Esophagus (tissue), 2 donors: ENCODE results near the gene CCDC149. TPM values are rescaled to one million over a fixed set of nuclear protein-coding genes. Genes with fewer than 3 reads are reported as not detected.
A peak's percentile ranks its signal among the peaks of the same experiment; 100 is the strongest.

Experiments used
- H3K27ac ChIP-seq, 2 donors: one replicate each; pipeline ENCODE4 v1.5.1; 2013; ENCODE audit warnings: low read depth in 2 of 2, mild to moderate bottlenecking in 2 of 2, inconsistent platforms in 1 of 2, low read length in 1 of 2, moderate library complexity in 1 of 2
- H3K27me3 ChIP-seq, 2 donors: one replicate each; pipeline ENCODE4 v1.6.1; 2013; ENCODE audit warnings: low read length in 2 of 2, control low read depth in 1 of 2, mild to moderate bottlenecking in 1 of 2; ENCODE audit not compliant: insufficient read depth in 2 of 2, control insufficient read depth in 1 of 2
- H3K36me3 ChIP-seq, 2 donors: one replicate each; pipeline ENCODE4 v1.6.1; 2013; ENCODE audit warnings: low read length in 1 of 2; ENCODE audit not compliant: control insufficient read depth in 2 of 2, insufficient read depth in 2 of 2
- H3K4me1 ChIP-seq, 2 donors: one replicate each; pipeline ENCODE4 v1.6.1; 2013; ENCODE audit warnings: low read length in 1 of 2; ENCODE audit not compliant: control insufficient read depth in 2 of 2, insufficient read depth in 2 of 2
- H3K4me3 ChIP-seq, 2 donors: one replicate each; pipeline ENCODE4 v1.5.1; 2013; ENCODE audit warnings: low read length in 2 of 2, mild to moderate bottlenecking in 2 of 2, low read depth in 1 of 2, moderate library complexity in 1 of 2
- H3K9me3 ChIP-seq, 2 donors: one replicate each; pipeline ENCODE4 v1.6.1; 2013; ENCODE audit warnings: mild to moderate bottlenecking in 2 of 2, low read depth in 1 of 2, low read length in 1 of 2, moderate library complexity in 1 of 2; ENCODE audit not compliant: control insufficient read depth in 2 of 2, insufficient read depth in 1 of 2
- WGBS, 2 donors: extraction: QIAGEN DNeasy Blood & Tissue Kit; methylation state at CpG; one replicate each; pipeline ENCODE4 v1.1.7; 2013; 5-methylcytosine and 5-hydroxymethylcytosine counted together
- polyA plus RNA-seq, 2 donors: library from polyadenylated mRNA; stranded (reverse); fragments of 200-250 nt; gene quantifications; one replicate each; pipeline ENCODE4 v1.2.3, GENCODE V29; 2013
- donor health status: healthy with polysubstance abuse.
- donor health status: Bipolar disorder and iron deficiency.

The CCDC149 gene
- polyA plus RNA-seq, 2 donors: 1.9 to 2.4 TPM

DNA sequence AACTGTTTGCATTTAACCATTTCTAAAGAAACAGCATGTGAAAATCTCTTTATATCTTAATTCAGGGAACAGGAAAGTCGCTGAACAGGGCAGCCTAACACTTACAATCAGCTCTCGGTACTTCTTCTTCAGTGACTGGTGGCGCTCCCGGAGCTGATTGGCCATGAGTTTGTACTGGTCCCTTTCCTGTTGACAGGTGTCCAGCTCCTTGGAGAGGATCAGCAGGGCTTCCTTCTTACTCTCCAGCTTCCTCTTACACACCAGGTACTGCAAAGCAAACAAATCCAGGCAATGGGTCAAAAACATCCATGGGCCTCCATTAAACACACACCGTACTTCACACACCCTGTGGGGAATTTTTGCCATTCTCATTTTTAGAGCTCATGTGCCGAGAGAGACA lies 36.4 kb downstream of the CCDC149 start:
- peaks cover 0 to 7% of the 10 kb centered on the region in 2 donors for H3K36me3 ChIP-seq
- H3K27me3 ChIP-seq: no peaks in the 10 kb centered on the region
- no peaks in the 10 kb centered on the region for H3K4me1 ChIP-seq
- no peak overlapping the region for H3K4me3 ChIP-seq
- H3K27ac ChIP-seq: no peak overlapping the region
- WGBS, 2 donors: 85 to 91% methylated on average over 6 of the region's 6 CpGs
- H3K9me3 ChIP-seq: no peaks in the 10 kb centered on the region

DNA sequence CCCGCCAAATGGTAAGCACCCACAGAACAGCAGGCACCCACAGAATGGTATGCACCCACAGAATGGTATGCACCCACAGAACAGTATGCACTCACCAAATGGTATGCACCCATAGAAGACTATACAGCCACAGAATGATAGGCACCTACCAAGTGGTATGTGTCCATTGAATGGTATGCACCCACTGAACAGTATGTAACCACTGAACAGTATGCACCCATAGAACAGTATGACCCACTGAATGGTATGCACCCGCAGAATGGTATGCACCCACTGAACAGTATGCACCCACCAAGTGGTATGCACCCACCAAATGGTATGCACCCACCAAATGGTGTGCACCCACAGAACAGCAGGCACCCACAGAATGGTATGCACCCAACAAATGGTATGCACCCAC lies 40.1 kb downstream of the CCDC149 start:
- WGBS, 2 donors: 89 to 94% methylated on average over 2 of the region's 2 CpGs
- no peak overlapping the region for H3K27ac ChIP-seq
- no peaks in the 10 kb centered on the region for H3K27me3 ChIP-seq
- no peak overlapping the region for H3K4me3 ChIP-seq
- no peaks in the 10 kb centered on the region for H3K4me1 ChIP-seq
- H3K36me3 ChIP-seq: peaks cover 2 to 7% of the 10 kb centered on the region in 2 donors
- no peaks in the 10 kb centered on the region for H3K9me3 ChIP-seq

DNA sequence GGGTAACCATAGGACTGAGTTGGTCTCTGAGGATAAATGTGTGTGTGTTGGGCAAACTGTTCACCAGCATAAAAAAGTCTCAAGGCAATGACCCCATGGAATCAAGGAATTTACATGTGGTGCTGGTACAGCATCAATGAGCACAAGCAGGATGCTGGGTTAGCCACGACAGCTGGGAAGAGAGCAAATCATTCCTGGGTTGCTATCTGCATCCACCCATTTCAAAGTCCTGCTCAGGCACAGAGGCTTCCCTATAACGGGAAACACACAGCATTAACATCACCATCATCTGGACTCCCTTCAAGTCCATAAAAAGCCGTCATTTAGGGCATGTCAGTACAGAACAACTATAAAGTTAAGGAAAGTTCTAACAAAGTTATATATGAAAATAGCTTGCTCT lies 41.6 kb downstream of the CCDC149 start:
- Histone ChIP-seq H3K36me3 (peaks cover 5 to 7% of the 10 kb centered on the region in 2 donors), H3K4me1 (no peaks in the 10 kb centered on the region), H3K4me3 (no peak overlapping the region), H3K27me3 (no peaks in the 10 kb centered on the region), H3K27ac (no peak overlapping the region), H3K9me3 (no peaks in the 10 kb centered on the region)
- 65 to 73% methylated on average over 3 of the region's 3 CpGs for WGBS, 2 donors

DNA sequence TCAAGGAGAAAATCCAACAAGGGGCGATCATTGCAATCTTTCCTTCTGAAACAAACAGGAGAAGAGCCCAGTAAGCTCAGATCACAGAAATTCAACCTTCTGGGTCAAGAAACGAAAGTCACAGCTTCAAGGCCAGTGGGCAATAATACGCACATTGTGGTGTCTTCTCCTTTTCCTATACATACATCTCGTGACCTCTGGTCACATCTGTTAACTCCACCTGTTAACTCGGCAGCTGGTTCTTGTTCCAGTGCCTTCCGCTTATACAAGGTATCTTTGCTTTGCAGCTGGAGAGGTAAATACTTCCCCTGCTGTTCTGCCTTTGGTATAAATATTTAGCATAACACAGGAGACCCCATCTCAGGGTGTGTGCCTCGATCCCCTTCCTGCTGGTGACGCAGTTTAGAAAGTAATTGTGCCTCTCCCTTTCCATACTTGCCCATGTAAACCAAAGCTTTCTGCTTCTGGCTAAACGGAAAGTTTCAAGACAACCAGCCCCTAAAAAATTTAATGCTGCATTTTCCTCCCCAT lies 45.0 kb downstream of the CCDC149 start:
- no peaks in the 10 kb centered on the region for H3K27me3 ChIP-seq
- peaks cover 2 to 5% of the 10 kb centered on the region in 2 donors for H3K36me3 ChIP-seq
- peaks cover 2% of the 10 kb centered on the region in 2 donors for H3K9me3 ChIP-seq
- H3K27ac ChIP-seq: no peak overlapping the region
- H3K4me3 ChIP-seq: no peak overlapping the region
- H3K4me1 ChIP-seq: no peaks in the 10 kb centered on the region
- 89 to 90% methylated on average over 9 of the region's 9 CpGs for WGBS, 2 donors

DNA sequence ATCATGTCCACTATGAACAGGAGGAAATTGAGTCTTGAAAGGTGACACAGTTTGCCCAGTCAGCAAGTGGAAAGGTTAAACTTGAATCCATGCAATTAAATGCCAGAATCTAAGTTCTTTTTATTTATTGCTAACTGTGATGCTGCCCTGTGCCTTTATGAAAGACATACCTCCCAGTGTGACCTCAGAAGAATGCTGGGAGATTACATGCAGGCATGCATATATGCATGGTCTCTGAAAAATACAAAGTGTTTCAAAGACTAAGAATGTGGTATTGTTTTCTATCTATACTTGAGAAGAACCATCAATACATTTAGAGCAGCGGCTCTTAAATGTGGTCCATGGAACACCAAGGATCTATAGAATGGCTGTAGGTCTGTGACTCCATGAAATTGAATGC lies 45.6 kb downstream of the CCDC149 start:
- Histone ChIP-seq H3K27me3 (no peaks in the 10 kb centered on the region), H3K36me3 (peaks cover 0 to 5% of the 10 kb centered on the region in 2 donors)
- WGBS, 2 donors: 95 to 99% methylated on average over 1 of the region's 1 CpG

DNA sequence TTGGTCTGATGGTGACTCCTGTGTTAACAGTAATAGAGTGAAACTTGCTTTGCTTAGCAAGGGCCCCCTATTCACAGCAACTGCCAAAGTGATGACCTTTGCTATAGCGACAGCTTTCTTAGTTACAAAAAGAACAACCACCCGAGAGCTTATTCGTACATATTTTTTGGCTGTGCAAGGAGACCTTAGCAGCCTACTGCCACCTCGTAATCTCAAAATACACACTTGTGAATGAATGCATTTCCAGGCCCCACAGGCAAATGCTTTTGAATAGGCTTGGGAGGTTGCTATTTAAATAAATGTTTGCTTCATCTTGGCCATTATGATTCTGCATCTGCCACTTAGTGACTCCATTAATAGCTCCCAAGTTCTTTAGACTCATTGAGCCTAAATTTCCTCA lies 47.4 kb downstream of the CCDC149 start:
- WGBS, 2 donors: 87 to 91% methylated on average over 4 of the region's 4 CpGs
- Histone ChIP-seq H3K9me3 (peaks cover 2 to 4% of the 10 kb centered on the region in 2 donors), H3K36me3 (peaks cover 0 to 5% of the 10 kb centered on the region in 2 donors), H3K4me3 (no peak overlapping the region), H3K27ac (no peak overlapping the region), H3K4me1 (no peaks in the 10 kb centered on the region), H3K27me3 (no peaks in the 10 kb centered on the region)

More for the DNA sequence above, 45.6 kb downstream of the CCDC149 start:
- Histone ChIP-seq H3K4me3 (no peak overlapping the region), H3K9me3 (peaks cover 2% of the 10 kb centered on the region in 2 donors), H3K4me1 (no peaks in the 10 kb centered on the region), H3K27ac (no peak overlapping the region)

DNA sequence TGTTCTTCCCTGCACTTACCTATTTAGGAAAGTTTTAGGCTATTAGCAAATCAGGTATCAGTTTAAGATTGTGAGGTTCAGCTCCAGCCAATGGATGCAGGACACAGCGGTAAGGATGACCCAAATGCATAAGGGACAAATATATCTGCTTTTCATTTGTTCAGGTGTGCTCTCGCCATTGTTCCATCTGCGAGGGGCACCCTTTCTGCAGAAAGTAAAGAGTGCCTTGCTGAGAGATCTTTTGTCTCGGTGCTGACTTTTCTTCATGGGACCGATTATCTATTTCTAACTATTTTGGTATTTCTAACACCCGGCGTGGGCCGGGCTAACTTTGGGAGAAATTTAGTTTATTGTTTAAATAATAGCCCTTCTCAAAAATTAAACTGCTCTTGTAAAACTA lies 49.0 kb downstream of the CCDC149 start:
- WGBS, 2 donors: 97 to 98% methylated on average over 8 of the region's 8 CpGs
- peaks cover 2 to 4% of the 10 kb centered on the region in 2 donors for H3K9me3 ChIP-seq
- H3K4me1 ChIP-seq: no peaks in the 10 kb centered on the region
- no peaks in the 10 kb centered on the region for H3K27me3 ChIP-seq
- H3K4me3 ChIP-seq: no peak overlapping the region
- peaks cover 0 to 5% of the 10 kb centered on the region in 2 donors for H3K36me3 ChIP-seq
- H3K27ac ChIP-seq: no peak overlapping the region

DNA sequence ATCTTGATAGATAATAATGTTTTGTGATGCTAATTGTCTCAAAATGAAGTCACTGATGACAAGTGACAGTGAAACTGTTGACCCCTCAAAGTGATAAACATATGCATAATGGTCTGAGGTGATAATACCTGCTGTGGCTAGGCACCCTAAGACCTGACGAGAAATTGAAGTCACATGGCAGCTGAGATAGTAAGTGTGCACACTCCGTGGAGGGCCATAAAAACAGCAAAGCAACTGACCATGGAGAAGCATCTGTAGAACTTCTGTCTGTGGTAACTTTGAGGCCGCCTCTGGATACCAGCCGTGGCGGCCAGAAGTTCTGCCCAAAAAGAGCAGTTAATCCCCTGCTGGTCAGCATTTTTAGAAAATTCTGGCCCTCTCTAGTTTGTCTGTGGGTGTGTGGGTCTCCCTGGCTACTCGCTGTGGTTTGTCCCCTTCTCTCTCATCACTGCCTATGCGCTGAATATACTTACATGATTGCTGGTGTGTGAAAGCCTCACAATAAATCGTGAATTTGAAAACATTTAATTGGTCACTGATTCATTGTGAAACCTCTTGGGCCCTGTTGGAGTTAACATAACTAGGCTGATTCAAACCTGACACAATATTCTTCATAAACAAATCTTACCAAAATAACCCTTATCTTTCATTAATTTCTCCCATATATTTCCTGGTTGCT lies 50.6 kb downstream of the CCDC149 start:
- no peaks in the 10 kb centered on the region for H3K4me1 ChIP-seq
- WGBS, 2 donors: 94 to 95% methylated on average over 8 of the region's 8 CpGs
- H3K36me3 ChIP-seq: peaks cover 0 to 1% of the 10 kb centered on the region in 2 donors
- H3K4me3 ChIP-seq: no peak overlapping the region
- H3K27me3 ChIP-seq: no peaks in the 10 kb centered on the region
- no peak overlapping the region for H3K27ac ChIP-seq
- H3K9me3 ChIP-seq: peaks cover 2 to 4% of the 10 kb centered on the region in 2 donors

DNA sequence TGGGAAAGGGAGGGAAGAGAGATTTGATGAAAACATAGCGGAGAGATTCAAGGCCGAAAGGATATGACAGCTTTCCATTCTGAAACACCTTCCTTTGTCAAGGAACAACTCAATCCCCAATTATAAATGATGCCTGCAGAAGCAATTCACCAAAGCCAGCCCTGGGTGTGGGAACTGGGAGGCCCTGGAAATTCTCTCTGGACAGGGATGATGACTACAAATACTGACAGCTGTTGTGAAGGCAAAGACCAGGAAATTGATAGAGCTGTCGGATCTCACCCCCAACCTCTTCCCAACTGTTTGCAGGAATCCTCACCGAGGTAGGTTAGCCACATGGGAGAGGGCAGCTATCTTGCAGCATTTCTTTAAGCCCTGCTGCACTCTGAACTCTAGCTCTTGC lies 54.3 kb downstream of the CCDC149 start:
- H3K4me3 ChIP-seq: no peak overlapping the region
- H3K27ac ChIP-seq: peak overlapping the region; percentile 22 to 38
- H3K36me3 ChIP-seq: no peaks in the 10 kb centered on the region
- peaks cover 0 to 2% of the 10 kb centered on the region in 2 donors for H3K9me3 ChIP-seq
- no peaks in the 10 kb centered on the region for H3K4me1 ChIP-seq
- no peaks in the 10 kb centered on the region for H3K27me3 ChIP-seq
- WGBS, 2 donors: 66 to 67% methylated on average over 4 of the region's 4 CpGs

DNA sequence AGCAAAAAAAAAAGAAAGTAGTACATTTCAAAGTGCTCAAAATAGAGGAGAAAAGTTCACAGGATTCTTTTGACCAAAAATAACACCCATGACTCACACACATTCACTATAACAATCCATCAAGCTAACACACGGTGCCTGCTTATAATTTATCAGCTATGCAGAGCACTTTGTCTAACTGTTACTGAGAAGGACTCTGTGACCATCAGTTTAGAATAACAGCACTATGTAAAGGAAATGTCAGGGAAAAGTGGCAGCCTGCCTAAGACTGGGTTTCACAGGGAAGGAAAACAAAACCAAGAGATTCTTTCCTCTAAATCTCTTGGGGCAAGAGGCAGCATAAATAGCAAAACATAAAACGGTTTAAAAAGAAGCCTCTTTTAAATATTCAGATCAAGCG lies 54.8 kb downstream of the CCDC149 start:
- H3K27ac ChIP-seq: no peak overlapping the region
- no peaks in the 10 kb centered on the region for H3K36me3 ChIP-seq
- 40 to 43% methylated on average over 3 of the region's 3 CpGs for WGBS, 2 donors
- H3K4me3 ChIP-seq: no peak overlapping the region
- H3K9me3 ChIP-seq: peaks cover 0 to 2% of the 10 kb centered on the region in 2 donors
- no peaks in the 10 kb centered on the region for H3K4me1 ChIP-seq
- no peaks in the 10 kb centered on the region for H3K27me3 ChIP-seq
